HG03159 (cell line): ENCODE results near the gene G6PD.
"Not testable (repeated sequence)": the region's sequence is repeated elsewhere in the genome, so short reads cannot be mapped to it uniquely, and the experiment has no call there.

Experiments
- ATAC-seq: cut with Tn5 transposase; IDR thresholded peaks from one replicate; pipeline ENCODE4 v1.9.1; 2021; ENCODE audit warnings: mild to moderate bottlenecking, moderate library complexity; ENCODE audit not compliant: unreplicated experiment

Gene G6PD

DNA sequence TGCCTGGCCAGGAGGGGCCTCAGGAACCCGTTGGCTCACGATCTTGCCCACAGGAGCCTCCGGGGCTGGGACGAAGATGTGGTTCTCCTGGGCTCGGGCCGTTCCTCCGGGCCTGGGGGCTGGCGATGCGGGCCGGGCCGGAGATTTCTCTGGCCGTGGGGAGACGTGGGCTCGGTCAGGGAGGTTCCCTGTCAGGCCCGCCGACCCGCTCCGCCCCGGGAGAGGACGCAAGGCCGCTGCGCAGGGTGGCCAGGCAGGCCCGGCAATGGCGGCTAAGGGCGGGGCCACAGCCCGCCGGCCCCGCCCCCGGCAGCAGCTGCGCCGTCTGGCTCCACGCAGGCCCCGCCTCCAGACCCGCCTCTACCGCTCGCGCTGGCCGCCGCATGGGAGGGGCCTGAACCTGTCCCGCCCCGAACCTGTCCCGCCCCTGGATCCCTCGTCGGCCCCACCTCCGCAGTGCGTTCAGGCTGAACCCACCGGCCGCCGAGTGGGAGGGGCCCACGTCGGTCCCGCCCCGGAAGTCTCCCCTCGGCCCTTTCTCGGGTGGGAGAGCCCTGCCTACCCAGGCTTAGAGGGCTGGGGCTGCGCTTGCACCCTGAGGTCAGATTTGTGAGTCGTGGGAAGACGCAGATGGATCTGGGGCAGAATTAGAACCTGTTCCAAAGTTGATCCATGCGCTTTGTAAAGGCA lies 30.5 kb downstream of the G6PD start, which contains the start of gene FAM3A:
Gene FAM3A, minus strand, starts transcription at position 267 of the 690 bp plus-strand sequence. CDS start 460 bp downstream, outside the sequence.
- peak; percentile 83 for ATAC-seq

DNA sequence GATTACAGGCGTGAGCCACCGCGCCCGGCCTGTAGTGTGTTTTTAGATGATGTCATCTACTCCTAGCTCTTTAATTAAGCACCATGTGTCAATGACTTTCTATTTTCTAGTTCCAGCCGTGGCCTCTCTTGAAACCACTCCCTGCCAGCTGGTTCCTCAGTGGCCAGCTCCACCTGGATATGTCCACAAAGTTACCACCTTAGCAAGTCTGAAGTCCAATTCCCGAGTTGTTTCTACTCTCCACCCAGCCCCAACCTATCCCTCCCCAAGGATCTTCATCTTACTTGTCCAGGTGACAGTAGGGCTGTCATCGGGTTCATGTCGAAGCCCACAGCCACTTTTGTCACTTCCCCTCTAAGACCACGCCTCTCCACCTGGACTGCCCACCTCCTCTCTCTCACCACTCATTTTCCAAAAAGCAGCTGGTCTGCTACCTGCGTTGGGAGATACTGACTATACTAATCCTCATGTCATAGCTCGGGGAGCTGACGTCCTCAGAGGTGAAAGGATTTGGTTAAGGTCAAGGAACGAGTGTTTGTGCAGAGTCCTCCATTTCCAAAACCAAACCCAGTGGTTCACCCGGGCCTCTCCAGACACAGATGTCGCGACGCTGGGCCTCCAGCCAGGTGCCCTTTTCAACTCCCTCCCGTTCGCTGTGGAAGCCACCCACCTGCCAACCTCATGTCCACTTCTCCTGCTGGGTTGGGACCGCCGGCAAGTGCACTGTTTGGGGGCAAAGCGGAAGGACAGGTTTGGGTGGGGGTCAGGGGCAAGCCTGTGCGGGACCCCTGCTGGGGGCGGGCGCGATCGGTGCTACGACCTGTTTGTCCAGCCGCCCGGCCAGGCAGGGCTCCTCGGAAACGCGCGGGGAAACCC lies 31.3 kb downstream of the G6PD start:
- no peak for ATAC-seq

DNA sequence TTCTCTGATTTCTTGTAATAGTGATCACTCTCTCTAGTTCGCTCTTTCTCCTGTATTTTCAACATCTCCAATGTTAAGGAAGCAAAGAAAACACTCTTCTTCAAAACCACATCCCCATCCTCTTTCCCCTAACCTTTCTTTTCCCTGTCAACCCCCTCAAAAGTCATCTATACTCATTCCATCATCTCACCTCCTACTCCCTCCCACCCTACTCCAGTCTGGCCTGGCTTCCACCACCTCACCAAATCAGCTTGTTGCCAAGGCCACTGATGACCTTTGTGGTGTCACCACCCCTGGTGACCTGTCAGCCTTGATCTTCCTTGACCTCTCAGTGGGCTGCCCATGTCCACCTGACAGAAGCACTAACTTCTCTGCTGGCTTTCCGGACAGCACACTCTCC lies 32.9 kb downstream of the G6PD start:
- ATAC-seq: no peak

DNA sequence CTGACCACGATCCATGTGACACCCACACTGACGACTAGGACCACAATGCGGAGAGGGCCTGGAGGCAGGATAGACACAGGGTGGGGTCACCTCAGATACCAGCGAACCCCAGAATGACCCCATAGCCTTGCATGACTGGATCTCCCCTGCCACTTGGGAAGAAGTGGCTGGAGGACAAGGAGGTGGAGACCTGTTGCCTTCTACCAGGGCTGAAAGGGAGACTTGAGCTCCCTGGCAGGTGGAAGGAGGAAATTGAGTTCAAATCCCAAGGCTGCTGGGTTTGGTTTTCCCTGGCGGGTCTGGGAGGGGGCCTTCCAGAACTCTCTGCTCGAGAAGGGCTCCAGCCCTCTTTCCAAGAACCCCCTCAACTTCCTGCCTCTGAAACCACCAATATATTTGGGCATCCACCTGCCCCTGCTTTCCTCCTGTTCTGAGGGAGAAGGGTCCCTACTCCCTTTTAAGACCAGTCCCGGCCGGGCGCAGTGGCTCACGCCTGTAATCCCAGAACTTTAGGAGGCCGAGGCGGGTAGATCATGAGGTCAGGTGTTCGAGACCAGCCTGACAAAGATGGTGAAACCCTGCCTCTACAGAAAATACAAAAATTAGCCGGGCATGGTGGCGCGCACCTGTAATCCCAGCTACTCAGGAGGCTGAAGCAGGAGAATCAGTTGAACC lies 33.6 kb downstream of the G6PD start:
- no peak for ATAC-seq

DNA sequence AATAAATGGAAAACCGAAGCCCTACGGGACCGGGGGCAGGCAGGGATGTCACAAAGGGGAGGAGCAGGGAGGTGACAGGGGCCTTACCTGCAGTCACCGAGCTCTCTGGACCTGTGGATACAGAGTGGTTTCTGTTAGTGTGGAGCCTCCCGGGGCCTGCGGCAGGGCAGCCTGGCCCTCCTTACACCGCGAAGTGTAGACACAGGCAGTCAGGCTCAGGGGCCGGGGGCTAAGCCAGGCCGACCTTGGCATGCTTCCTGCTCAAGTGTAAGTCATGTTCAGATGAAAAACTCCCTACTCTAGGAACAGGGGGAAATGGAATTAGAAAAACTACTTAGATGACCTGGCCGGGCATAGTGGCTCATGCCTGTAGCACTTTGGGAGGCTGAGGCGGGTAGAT lies 34.9 kb downstream of the G6PD start:
- no peak for ATAC-seq

DNA sequence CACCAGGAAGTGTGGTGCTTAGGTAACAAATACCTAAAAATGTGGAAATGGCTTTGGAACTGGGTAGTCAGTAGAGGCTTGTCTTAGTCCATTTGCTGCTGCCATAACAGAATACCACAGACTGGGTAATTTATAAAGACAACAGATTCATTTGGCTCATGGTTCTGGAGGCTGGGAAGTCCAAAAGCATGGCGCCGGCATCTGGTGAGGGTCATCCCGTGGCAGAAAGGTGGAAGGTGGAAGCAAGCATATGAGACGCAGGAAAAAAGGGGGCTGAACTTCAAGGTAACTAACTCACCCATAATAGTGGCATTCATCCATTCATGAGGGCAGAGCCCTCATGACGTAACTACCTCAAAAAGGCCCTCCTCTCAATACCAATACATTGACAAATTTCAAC lies 37.2 kb downstream of the G6PD start:
- no peak for ATAC-seq

DNA sequence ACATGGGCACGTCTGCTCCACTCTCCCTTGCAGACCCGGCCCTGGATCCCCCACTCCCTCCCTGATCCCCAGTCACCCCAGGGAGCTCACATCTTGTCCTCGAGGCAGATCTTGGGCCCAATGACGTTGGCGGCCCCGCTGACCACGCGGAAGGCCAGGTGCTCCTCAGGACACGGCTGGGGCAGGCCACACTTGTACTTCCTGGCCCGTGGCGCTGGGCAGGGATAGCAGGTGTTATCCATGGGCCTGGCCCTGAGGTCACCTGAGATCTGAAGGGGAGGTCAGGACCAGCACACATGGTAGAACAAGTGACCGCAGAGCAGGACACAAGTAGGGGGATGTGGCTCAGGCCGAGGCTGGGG lies 38.3 kb downstream of the G6PD start:
- no peak for ATAC-seq

DNA sequence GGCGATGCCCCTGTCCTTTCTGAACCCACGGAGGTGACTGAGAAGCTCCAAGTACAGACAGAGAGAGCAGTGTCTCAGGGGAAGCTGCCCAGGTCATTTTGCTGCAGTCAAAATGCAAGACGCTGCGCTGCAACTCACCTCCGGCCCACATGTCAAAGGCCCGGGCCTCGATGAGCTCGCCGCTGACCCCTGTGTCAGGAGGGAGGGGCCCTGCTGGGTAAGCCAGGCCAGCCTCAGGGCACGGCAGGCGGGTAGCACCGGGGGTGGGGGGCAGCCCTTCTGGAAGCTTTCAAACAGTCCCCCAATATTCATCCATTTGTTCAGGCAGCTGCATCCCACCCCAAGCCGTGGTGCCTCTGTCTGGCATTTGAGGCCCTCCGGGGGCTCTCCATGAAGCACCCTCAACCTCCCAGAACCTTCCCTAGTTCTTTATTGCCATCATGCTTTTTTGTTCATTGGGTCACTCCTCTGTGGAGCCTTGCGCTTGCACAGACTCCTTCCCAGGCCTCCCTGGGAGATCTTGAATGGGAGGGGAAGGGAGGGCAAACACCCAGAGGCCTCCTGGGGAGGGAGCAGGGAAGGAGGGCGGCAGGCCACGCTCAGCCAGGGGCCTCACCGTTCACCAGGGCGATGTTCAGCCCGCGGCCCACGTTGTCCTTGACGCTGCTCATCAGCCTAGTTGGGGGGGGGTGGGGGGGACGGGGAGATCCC lies 38.8 kb downstream of the G6PD start:
- no peak for ATAC-seq

DNA sequence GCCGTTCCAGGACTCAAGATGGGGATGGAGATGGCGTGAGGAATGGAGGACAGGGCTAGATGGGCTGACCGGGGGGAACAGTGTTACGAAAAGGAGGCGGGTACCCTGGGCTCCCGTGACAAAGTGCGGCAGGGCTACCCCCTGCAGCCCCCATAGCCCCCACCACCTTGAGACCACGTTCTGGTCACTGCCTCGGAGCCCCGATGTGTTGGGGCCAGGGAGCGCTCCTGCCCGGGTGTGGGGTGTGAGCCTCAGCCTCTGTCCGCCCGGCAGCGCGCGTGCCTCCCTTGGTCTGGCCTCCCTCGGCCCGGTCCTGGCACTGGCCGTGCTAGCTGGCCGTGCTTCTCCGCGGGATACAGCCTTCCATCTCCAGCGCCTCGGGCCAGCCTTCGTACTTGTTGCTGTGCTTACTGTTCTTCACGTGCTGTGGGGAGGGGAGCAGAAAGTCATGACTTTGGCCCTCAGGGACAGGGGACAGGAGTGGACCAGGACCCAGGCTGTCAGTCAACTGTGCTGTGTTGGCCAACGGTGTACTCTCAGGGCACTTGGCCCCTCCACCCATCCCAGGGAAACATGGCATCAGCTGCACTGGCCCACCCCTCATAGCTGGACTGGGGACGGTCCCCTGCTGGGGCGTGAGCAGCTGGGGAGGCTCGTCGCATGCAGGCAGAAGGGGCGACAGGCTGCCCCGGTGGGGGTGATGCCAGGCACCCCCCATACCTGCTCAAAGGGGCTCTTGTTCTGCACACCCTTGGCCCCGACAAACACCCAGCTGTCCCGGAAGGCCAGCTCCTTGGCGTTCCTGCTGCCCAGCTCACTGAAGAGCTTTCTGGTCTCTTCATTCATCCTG lies 39.9 kb downstream of the G6PD start:
- no peak for ATAC-seq

DNA sequence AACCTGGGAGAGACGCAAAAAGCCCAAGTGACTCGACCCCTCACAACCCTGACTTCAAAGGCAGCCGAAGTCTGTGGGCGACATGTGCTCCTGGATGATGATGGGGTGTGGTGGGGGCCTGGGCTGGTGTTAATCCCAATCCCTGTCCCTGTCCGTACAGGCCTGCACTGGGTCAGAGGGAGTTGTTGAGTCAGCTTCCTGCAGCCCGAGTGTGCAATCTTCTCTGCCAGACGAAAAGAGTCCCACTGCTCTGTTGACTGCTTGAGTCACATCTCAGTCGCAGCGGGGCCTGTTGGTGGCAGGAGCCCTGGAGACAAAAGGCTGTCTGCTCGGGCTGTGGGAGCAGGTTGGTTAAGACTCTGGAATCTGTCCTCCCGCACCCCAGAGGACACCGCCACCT lies 40.9 kb downstream of the G6PD start:
- no peak for ATAC-seq

DNA sequence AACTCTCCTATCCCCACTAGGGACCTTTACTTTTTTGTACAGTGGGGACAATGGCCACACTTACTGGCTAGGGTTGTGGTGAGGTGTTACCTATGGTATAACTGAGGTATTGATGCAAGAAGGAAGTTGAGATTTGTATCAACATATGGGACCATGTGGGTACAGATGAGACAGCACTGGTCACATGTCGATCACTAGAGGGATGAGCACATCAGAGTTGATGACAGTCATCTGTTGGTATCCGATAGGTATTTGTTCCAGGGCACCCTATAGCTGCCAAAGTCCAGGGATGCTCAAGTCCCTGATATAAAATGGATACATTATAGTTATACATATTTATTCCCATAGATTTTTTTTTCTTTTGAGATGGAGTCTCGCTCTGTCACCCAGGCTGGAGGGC lies 43.7 kb downstream of the G6PD start:
- ATAC-seq: no peak

DNA sequence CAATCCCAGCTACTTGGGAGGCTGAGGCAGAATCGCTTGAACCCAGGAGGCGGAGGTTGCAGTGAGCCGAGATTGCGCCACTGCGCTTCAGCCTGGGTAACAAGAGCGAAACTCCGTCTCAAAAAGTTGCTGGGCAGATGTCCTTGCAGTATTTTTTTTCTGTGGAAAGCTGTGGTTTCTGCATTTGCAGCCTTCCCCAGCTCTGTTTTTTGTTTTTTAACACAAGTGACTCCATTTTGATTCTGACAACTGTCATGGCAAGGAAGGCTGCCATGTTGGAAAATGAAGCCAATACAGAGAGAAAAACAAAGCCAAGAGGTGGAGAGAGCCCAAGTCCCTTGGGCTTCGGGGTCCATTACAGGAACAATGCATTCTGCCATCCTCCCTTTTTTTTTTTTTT lies 44.5 kb downstream of the G6PD start:
- ATAC-seq: no peak

DNA sequence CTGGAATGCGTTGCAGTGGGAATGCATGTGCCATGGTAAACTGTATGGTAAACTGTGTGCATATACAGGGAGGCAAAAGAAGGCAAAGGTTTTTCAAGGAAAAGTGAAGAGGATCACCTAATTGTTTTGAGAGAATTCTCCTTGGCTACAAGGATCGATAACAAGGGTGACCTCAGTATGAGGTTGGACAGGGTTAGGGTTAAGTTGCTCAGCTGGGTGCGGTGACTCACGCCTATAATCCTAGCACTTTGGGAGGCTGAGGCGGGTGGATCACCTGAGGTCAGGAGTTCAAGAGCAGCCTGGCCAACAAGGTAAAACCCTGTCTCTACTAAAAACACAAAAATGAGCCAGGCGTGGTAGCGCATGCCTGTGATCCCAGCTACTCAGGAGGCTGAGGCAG lies 45.2 kb downstream of the G6PD start:
- not testable (repeated sequence) for ATAC-seq

DNA sequence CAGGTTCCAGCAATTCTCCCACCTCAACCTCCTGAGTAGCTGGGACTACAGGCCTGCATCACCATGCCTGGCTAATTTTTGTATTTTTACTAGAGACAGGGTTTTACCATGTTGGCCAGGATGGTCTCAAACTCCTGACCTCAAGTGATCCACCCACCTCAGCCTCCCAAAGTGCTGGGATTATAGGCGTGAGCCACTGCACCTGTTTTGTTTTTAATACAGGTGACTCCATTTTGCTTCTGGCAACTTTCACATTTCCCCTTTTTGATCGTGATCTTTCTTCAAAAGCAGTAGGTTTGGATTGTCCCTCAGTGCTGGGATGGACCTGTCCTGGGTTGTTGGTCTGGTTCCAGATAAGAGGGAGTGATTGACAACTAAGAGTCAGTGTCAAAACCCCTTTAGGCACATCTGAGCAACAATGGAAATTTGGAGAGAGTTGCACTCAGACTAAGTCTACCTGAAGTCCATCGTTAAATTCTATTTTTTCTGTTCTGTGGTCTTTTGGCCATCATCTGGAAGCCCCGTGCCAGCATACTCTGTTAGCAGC lies 50.0 kb downstream of the G6PD start:
- ATAC-seq: not testable (repeated sequence)

DNA sequence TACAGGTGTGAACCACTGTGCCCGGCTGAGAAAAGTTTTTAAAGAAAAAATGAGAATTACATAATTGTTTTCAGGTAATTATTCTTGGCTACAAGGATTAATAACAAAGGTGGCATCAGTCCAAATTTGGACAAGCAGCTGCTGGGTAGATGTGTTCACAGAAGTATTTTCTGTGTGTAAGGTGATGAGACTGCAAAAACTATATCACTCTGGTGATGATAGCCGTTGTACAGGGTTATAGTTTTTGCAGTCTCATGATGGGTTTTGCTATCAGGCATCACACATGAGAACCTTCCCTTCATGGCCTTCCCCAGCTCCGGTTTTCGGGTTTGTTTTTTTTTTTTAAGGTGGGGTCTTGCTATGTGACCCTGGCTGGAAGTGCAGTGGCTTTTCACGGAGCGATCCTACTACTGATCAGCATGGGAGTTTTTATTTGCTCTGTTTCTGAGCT lies 51.1 kb downstream of the G6PD start:
- no peak for ATAC-seq

DNA sequence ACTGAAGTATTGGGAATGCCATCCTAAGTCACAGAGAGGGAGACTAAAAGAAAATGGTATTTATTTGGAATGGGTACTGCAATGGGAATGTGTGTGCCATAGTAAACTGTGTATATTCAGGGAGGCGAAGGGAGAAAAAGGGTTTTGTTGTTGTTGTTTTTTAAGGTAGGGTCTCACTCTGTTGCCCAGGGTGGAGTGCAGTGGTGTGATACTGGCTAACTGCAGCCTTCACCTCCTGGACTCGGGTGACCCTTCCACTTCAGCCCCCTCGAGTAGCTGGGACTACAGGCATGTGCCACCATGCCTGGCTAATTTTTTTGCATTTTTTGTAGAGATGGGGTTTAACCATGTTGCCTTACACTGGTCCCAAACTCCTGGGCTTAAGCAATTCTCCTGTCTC lies 51.9 kb downstream of the G6PD start:
- ATAC-seq: no peak

DNA sequence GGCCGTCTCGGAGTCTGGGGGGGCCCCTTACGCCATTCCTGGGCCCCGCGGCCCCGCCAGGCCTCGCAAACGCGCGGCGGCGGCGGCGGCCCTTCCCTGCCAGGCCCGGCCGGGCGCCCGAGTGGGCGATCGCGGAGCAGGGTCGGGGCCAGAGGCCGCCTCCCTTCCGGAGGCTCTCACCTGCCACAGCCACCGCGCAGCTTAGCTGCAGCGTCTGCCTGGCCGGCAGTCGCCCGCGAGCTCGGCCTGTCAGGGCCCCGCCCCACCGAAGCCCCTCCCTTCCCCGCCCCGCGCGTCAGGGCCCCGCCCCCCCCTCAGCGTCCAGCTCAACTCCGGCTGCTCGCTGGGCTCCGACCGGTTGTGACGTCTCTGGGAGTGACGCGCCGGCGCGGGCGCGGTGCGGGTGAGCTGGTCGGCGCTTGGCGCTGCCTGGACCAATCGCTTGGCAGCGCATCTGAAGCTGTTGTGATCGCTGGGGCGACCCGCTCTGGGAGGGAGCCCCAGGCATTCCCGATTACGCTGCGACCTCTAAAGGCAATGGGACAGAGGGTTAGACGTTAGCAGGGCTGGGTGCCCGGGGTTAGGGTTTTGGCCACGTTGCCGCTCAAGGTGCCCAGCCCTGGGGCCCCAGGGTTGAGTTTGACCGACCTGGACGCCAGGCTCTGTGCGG lies 56.1 kb downstream of the G6PD start, which contains the start of gene SLC10A3:
Gene SLC10A3, minus strand, starts transcription at position 216 of the 670 bp plus-strand sequence. CDS start 1,689 bp downstream, outside the sequence.
- peak; percentile 78 for ATAC-seq

DNA sequence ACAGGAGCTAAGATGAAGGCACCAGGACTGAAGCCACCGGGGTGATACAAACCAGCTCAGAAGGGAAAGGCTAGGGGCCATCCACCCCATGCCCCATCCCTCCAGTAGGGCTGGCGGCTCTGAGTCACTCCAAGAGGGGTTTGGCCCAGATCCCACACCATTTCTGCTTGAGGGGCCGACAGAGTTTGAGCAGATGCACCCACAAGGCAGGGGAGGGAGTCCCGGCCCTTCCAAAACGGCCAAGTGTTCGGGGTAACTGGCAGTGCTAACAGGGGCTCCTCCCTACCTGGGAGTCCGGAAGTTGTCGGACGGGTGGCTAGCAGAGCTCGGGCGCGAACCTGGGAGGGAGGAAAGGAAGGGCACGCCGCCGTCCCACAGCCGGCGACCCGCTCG lies 56.6 kb downstream of the G6PD start:
- ATAC-seq: no peak

DNA sequence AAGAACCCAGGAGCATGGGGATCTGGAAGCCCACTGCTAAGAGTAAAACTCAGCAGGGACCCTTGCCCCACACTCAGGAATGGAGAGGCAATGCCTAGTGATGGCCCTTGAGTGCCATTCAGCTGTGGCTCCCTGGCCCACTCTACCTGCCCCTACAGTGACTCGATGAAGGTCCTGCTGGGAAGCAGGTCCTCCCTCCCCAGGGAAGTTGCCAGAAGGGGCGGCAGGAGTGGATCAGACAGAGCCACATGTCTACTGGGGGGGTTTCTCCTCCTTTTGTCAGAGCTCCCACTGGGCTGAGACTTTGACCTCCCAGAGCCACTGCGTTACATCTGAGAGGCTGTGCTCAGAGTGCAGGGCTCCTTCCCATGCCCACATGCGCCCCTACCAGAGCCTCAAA lies 57.5 kb downstream of the G6PD start:
- ATAC-seq: no peak
